Measurements from ENCODE around the gene ETNK2. TPM values are rescaled to one million over a fixed set of nuclear protein-coding genes. Genes with fewer than 3 reads are reported as not detected.

ETNK2 gene
- total RNA-seq, 6 experiments from 2014 or later = 30.9 to 231 (median 98.9) TPM

DNA sequence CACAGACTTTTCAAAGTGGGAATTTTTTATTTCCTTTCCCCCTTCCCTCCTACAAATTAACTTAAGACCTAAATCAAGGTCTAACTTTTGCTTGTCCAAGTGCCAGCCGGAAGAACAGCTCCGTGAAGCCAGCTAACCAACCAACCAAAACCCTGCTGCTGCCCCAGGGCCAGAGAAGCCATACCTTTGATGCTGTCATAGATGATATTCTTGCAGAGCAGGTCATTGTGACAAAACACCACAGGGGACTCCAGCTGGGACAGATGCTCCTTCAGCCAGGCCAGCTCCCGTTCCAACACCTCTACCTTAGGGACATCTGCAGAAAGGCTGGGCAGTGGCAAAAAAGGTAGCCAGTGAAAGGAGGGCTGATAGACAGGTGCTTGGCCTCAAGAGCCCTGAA lies 10.7 kb downstream of the ETNK2 start:
- peaks cover 0 to 82% (median 28%) of the 10 kb centered on the region in 4 donors for H3K4me1 ChIP-seq
- ATAC-seq = no peak

DNA sequence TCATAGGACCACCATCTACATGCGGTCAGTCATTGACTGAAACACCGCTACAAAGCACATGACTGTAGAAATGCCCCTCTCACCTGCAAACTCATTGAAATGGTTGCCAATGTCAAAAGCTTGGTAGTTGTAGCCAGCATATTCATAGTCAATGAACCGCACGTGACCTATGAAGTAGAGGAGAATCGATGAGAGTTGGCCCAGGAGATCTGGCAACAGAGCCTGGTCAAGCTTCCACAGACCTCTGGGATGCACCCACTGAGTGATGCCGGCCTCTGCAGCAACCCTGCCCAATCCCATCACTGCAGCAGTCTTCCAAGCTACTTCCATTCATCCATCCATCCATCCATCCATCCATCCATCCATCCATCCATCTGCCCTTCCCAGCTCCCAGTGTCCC lies 11.9 kb downstream of the ETNK2 start:
- WGBS (ENCODE audit: insufficient coverage, low coverage, low lambda C conversion rate, missing lambda C conversion rate) = 19% methylated on average over 6 of the region's 6 CpGs
- Histone ChIP-seq H3K27ac (peak overlapping the region in 2 of 3 donors; percentile 10 to 13), H3K4me1 (peaks cover 0 to 72% (median 23%) of the 10 kb centered on the region in 4 donors), H3K36me3 (peaks cover 0 to 62% (median 24%) of the 10 kb centered on the region in 4 donors), H3K9me3 (no peaks in the 10 kb centered on the region), H3K4me3 (no peak overlapping the region), H3K27me3 (no peaks in the 10 kb centered on the region)
- ATAC-seq = peak in 2 of 4 donors; percentile 38 to 46
- TF ChIP-seq, protein P1, sequence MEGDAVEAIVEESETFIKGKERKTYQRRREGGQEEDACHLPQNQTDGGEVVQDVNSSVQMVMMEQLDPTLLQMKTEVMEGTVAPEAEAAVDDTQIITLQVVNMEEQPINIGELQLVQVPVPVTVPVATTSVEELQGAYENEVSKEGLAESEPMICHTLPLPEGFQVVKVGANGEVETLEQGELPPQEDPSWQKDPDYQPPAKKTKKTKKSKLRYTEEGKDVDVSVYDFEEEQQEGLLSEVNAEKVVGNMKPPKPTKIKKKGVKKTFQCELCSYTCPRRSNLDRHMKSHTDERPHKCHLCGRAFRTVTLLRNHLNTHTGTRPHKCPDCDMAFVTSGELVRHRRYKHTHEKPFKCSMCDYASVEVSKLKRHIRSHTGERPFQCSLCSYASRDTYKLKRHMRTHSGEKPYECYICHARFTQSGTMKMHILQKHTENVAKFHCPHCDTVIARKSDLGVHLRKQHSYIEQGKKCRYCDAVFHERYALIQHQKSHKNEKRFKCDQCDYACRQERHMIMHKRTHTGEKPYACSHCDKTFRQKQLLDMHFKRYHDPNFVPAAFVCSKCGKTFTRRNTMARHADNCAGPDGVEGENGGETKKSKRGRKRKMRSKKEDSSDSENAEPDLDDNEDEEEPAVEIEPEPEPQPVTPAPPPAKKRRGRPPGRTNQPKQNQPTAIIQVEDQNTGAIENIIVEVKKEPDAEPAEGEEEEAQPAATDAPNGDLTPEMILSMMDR (IDR thresholded peaks at IDR 0.05) = no peak
- TF ChIP-seq POLR2A (IDR thresholded peaks at IDR 0.05) = no peak
- intact Hi-C loops (cut with DNase I) = no loop called here
- peak in 2 of 3 donors; percentile 70 to 77 for DNase-seq

More for the DNA sequence above, 10.7 kb downstream of the ETNK2 start:
- Histone ChIP-seq H3K36me3 (peaks cover 0 to 56% (median 18%) of the 10 kb centered on the region in 4 donors), H3K27me3 (no peaks in the 10 kb centered on the region), H3K27ac (peak overlapping the region in 1 of 3 donors; percentile 76), H3K9me3 (no peaks in the 10 kb centered on the region), H3K4me3 (no peak overlapping the region)
- 93% methylated on average over 3 of the region's 3 CpGs for WGBS (ENCODE audit: insufficient coverage, low coverage, low lambda C conversion rate, missing lambda C conversion rate)
- TF ChIP-seq, protein P1 (IDR thresholded peaks at IDR 0.05) = no peak
- TF ChIP-seq POLR2A (IDR thresholded peaks at IDR 0.05) = no peak
- no peak for DNase-seq
- intact Hi-C loops (cut with DNase I) = no loop called here

DNA sequence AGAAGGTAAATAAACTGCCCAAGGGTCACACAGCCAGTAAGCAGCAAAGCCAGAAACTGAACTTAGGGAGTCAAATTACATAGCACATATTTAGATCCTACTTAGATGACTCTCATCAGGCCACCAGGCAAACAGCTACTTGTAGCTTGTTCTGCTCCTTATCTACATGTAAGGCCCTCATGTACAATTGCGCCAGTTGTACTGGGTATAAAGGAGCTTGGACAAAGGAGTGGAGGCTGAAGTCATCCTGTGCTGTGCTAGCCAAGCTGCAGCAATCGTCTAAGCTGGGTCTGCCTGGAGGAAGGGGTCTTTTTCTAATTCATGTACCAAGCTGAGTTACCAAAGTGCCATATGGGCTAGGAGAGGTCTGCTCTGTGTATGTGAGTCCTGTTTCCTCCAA lies 12.8 kb downstream of the ETNK2 start:
- Histone ChIP-seq H3K27ac (peak overlapping the region in 1 of 3 donors; percentile 10), H3K27me3 (no peaks in the 10 kb centered on the region), H3K4me3 (no peak overlapping the region), H3K9me3 (no peaks in the 10 kb centered on the region), H3K4me1 (peaks cover 0 to 68% (median 21%) of the 10 kb centered on the region in 4 donors), H3K36me3 (peaks cover 0 to 71% (median 28%) of the 10 kb centered on the region in 4 donors)
- DNase-seq (no peak), ATAC-seq (no peak)
- intact Hi-C loops (cut with DNase I) = no loop called here
- TF ChIP-seq, protein P1 (IDR thresholded peaks at IDR 0.05) = no peak
- TF ChIP-seq POLR2A (IDR thresholded peaks at IDR 0.05) = no peak
- 83% methylated on average over 1 of the region's 2 CpGs for WGBS (ENCODE audit: insufficient coverage, low coverage, low lambda C conversion rate, missing lambda C conversion rate)

DNA sequence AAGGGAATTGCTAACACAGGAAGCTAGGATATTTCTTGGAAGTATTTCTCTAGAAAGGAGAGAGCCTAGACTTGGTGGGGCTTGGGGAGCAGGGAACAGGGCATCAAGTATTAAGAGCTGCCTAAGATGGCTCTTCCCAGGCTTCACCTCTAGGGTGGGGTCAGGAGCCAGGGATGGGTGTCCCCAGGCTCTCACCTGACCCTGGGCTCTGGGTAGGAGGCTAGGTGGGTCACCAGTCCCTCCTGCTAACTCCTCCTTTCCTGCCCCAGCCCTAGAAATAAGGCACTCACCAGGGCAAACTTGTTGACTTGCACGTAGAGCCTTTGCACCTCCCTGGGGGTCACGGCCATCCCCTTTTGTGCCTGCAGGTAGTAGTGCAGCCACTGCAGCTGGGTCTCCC lies 15.0 kb downstream of the ETNK2 start:
- peak in 1 of 4 donors; percentile 3 for ATAC-seq
- no CpG with 5 or more reads among the region's 2 CpGs for WGBS (ENCODE audit: insufficient coverage, low coverage, low lambda C conversion rate, missing lambda C conversion rate)

More for the DNA sequence above, 15.0 kb downstream of the ETNK2 start:
- Histone ChIP-seq H3K36me3 (peaks cover 0 to 75% (median 31%) of the 10 kb centered on the region in 4 donors), H3K27ac (peak overlapping the region in 1 of 3 donors; percentile 11), H3K4me1 (peaks cover 0 to 67% (median 23%) of the 10 kb centered on the region in 4 donors), H3K4me3 (no peak overlapping the region), H3K9me3 (no peaks in the 10 kb centered on the region), H3K27me3 (no peaks in the 10 kb centered on the region)
- no peak for DNase-seq
- intact Hi-C loops (cut with DNase I) = no loop called here
- TF ChIP-seq, protein P1 (IDR thresholded peaks at IDR 0.05) = no peak
- TF ChIP-seq POLR2A (IDR thresholded peaks at IDR 0.05) = no peak

Data from right lobe of liver (tissue), 6 donors.